A673 (cell line): Measurements from ENCODE around the gene IPO5. TPM values are rescaled to one million over a fixed set of nuclear protein-coding genes. Genes with fewer than 3 reads are reported as not detected.

Source experiments
- BruUV-seq: library from RNA; stranded (reverse); fragments of 400-500 nt; replicated peaks from 2 replicates; lab custom pipeline; 2021; lab: Mats Ljungman, UMichigan
- CTCF ChIA-PET: fragments of 300-600 bp; sonication (Branson Sonifier 250); formaldehyde crosslinking; loops from one replicate; lab custom pipeline; 2022; ENCODE audit warnings: antibody characterized with exemption; lab: Charles Lee
- POLR2A ChIA-PET: fragments of 300-600 bp; sonication (Branson Sonifier 250); formaldehyde crosslinking; loops from one replicate; lab custom pipeline; 2022; ENCODE audit warnings: antibody characterized with exemption; ENCODE audit not compliant: low non-redundant PET; lab: Charles Lee
- DNase-seq: peaks from one replicate; pipeline ENCODE4 v3.0.0-alpha.2; 2015; ENCODE audit warnings: low spot score
- H3K27ac ChIP-seq: fragments of 200-600 bp; sonication (generic); 2 replicates; pipeline ENCODE4 v1.5.1; 2016; ENCODE audit warnings: mixed run types, low read depth, mild to moderate bottlenecking, mixed read lengths, antibody characterized with exemption, low read length; ENCODE audit not compliant: poor library complexity, severe bottlenecking
- H3K27me3 ChIP-seq: fragments of 200-600 bp; sonication (generic); replicated peaks from 2 replicates; pipeline ENCODE4 v1.6.1; 2017; ENCODE audit warnings: mixed run types, low read depth, mild to moderate bottlenecking, mixed read lengths, antibody characterized with exemption, low read length; ENCODE audit not compliant: insufficient read depth, poor library complexity
- H3K36me3 ChIP-seq: fragments of 200-600 bp; sonication (generic); 2 replicates; pipeline ENCODE4 v1.6.1; 2016; ENCODE audit warnings: mixed run types, mild to moderate bottlenecking, mixed read lengths, antibody characterized with exemption, low read length; ENCODE audit not compliant: insufficient read depth, poor library complexity, severe bottlenecking
- H3K4me1 ChIP-seq: fragments of 200-600 bp; sonication (generic); 2 replicates; pipeline ENCODE4 v1.6.1; 2017; ENCODE audit warnings: mixed run types, mild to moderate bottlenecking, mixed read lengths, antibody characterized with exemption, low read length; ENCODE audit not compliant: insufficient read depth, poor library complexity, severe bottlenecking
- H3K4me3 ChIP-seq: fragments of 200-600 bp; sonication (generic); 2 replicates; pipeline ENCODE4 v1.5.1; 2016; ENCODE audit warnings: low read depth, mixed run types, mild to moderate bottlenecking, mixed read lengths, low read length; ENCODE audit not compliant: poor library complexity, severe bottlenecking
- H3K9me3 ChIP-seq: fragments of 200-600 bp; sonication (generic); 2 replicates; pipeline ENCODE4 v1.6.1; 2016; ENCODE audit warnings: mixed run types, low read depth, mild to moderate bottlenecking, mixed read lengths, antibody characterized with exemption, low read length; ENCODE audit not compliant: poor library complexity, severe bottlenecking
- EZH2 ChIP-seq: fragments of 200-600 bp; sonication (generic); IDR thresholded peaks from 2 replicates; pipeline ENCODE4 v1.6.1; 2017; ENCODE audit warnings: borderline replicate concordance, low read depth, mild to moderate bottlenecking, mixed read lengths, antibody characterized with exemption, low read length; ENCODE audit not compliant: poor library complexity, severe bottlenecking
- intact Hi-C: fragments of 100-400 bp; cut with micrococcal nuclease; formaldehyde crosslinking; loops from one replicate; pipeline ENCODE4 v1.10.0; 2022; ENCODE audit not compliant: unreplicated experiment
- total RNA-seq: library from RNA; stranded (reverse); gene quantifications from 2 replicates; pipeline ENCODE4 v1.2.3, GENCODE V29; 2021
- TF ChIP-seq, protein P1 (sequence below): fragments of 300-800, 200-600 bp; sonication (generic); conservative IDR thresholded peaks from 2 replicates; pipeline ENCODE4 v1.5.1; 2017; ENCODE audit warnings: low read depth, mild to moderate bottlenecking, antibody characterized with exemption, low read length, moderate library complexity, mixed read lengths

Gene IPO5
- total RNA-seq, 1 experiment from 2014 or later = 573 TPM

GRCh38 chr13:97934590-97934989 lies 18.9 kb upstream of the IPO5 start:
- CTCF ChIA-PET = no interaction called here
- intact Hi-C loops = no loop called here

GRCh38 chr13:97935071-97935470 lies 18.4 kb upstream of the IPO5 start:
- POLR2A ChIA-PET = no interaction called here
- H3K27ac ChIP-seq = peak overlapping the region; percentile 33
- H3K27me3 ChIP-seq = no peaks in the 10 kb centered on the region
- H3K4me1 ChIP-seq = peaks cover 27% of the 10 kb centered on the region
- intact Hi-C loops = no loop called here
- CTCF ChIA-PET = no interaction called here
- H3K4me3 ChIP-seq = no peak overlapping the region
- H3K9me3 ChIP-seq = no peaks in the 10 kb centered on the region
- no TSS peak for BruUV-seq
- TF ChIP-seq, protein P1, sequence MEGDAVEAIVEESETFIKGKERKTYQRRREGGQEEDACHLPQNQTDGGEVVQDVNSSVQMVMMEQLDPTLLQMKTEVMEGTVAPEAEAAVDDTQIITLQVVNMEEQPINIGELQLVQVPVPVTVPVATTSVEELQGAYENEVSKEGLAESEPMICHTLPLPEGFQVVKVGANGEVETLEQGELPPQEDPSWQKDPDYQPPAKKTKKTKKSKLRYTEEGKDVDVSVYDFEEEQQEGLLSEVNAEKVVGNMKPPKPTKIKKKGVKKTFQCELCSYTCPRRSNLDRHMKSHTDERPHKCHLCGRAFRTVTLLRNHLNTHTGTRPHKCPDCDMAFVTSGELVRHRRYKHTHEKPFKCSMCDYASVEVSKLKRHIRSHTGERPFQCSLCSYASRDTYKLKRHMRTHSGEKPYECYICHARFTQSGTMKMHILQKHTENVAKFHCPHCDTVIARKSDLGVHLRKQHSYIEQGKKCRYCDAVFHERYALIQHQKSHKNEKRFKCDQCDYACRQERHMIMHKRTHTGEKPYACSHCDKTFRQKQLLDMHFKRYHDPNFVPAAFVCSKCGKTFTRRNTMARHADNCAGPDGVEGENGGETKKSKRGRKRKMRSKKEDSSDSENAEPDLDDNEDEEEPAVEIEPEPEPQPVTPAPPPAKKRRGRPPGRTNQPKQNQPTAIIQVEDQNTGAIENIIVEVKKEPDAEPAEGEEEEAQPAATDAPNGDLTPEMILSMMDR = no peak
- TF ChIP-seq EZH2 = no peak
- DNase-seq = no peak
- no peaks in the 10 kb centered on the region for H3K36me3 ChIP-seq

More at GRCh38 chr13:97934590-97934989, 18.9 kb upstream of the IPO5 start:
- Histone ChIP-seq H3K9me3 (no peaks in the 10 kb centered on the region), H3K4me1 (peaks cover 28% of the 10 kb centered on the region), H3K4me3 (no peak overlapping the region), H3K27ac (peak overlapping the region; percentile 33), H3K27me3 (no peaks in the 10 kb centered on the region), H3K36me3 (no peaks in the 10 kb centered on the region)
- TF ChIP-seq, protein P1 = no peak
- no peak for TF ChIP-seq EZH2
- no TSS peak for BruUV-seq
- POLR2A ChIA-PET = no interaction called here
- no peak for DNase-seq

- TF ChIP-seq, protein P1 = no peak
- TF ChIP-seq EZH2 = no peak
- no peaks in the 10 kb centered on the region for H3K9me3 ChIP-seq
- intact Hi-C loops = no loop called here
- H3K36me3 ChIP-seq = no peaks in the 10 kb centered on the region
- no TSS peak for BruUV-seq
- no peak overlapping the region for H3K4me3 ChIP-seq
- no peak overlapping the region for H3K27ac ChIP-seq
- H3K4me1 ChIP-seq = peaks cover 27% of the 10 kb centered on the region
- ChIA-PET CTCF (no interaction called here), POLR2A (no interaction called here)
- no peaks in the 10 kb centered on the region for H3K27me3 ChIP-seq
- no peak for DNase-seq
Observed at GRCh38 chr13:97936036-97936435, 17.4 kb upstream of the IPO5 start.
